Trophoblast cell (in vitro differentiated cells and primary cell): ENCODE results near the gene NALCN.

Experiments
- DNase-seq, 2 donors: peaks; one replicate each; pipeline ENCODE4 v3.0.0-alpha.2; 2016
- H2AFZ ChIP-seq: 2 replicates; pipeline ENCODE4 v1.6.1; 2013; ENCODE audit warnings: low read length, moderate library complexity, mild to moderate bottlenecking; ENCODE audit not compliant: insufficient read depth, poor library complexity
- H2AK5ac ChIP-seq: 2 replicates; pipeline ENCODE4 v1.6.1; 2013; ENCODE audit warnings: mild to moderate bottlenecking, low read length
- H2BK120ac ChIP-seq: 2 replicates; pipeline ENCODE4 v1.6.1; 2013; ENCODE audit warnings: low read length, mild to moderate bottlenecking, moderate library complexity; ENCODE audit not compliant: insufficient read depth, poor library complexity
- H2BK12ac ChIP-seq: 2 replicates; pipeline ENCODE4 v1.6.1; 2013; ENCODE audit warnings: mild to moderate bottlenecking, low read length, moderate library complexity
- H2BK5ac ChIP-seq: 2 replicates; pipeline ENCODE4 v1.6.1; 2013; ENCODE audit warnings: low read length, low read depth, moderate library complexity, mild to moderate bottlenecking; ENCODE audit not compliant: poor library complexity
- H3K14ac ChIP-seq: 2 replicates; pipeline ENCODE4 v1.6.1; 2013; ENCODE audit warnings: mild to moderate bottlenecking, low read length
- H3K18ac ChIP-seq: 2 replicates; pipeline ENCODE4 v1.6.1; 2013; ENCODE audit warnings: mild to moderate bottlenecking, low read length
- H3K23ac ChIP-seq: 2 replicates; pipeline ENCODE4 v1.6.1; 2013; ENCODE audit warnings: low read length
- H3K27ac ChIP-seq: 2 replicates; pipeline ENCODE4 v1.5.1; 2013; ENCODE audit warnings: low read depth, mild to moderate bottlenecking, inconsistent platforms, low read length, moderate library complexity
- H3K27me3 ChIP-seq: 2 replicates; pipeline ENCODE4 v1.6.1; 2013; ENCODE audit warnings: inconsistent platforms, mild to moderate bottlenecking, low read length, moderate library complexity; ENCODE audit not compliant: insufficient read depth
- H3K36me3 ChIP-seq, 2 experiments: 1 replicate in 1 of 2; 2 replicates in 1 of 2; pipeline ENCODE4 v1.6.1; 2013; ENCODE audit warnings: low read length in 2 of 2, mild to moderate bottlenecking in 2 of 2, moderate library complexity in 1 of 2; ENCODE audit not compliant: insufficient read depth in 2 of 2, control insufficient read depth in 1 of 2
- H3K4ac ChIP-seq: 2 replicates; pipeline ENCODE4 v1.6.1; 2013; ENCODE audit warnings: low read depth, mild to moderate bottlenecking, low read length, moderate library complexity
- H3K4me1 ChIP-seq, 2 experiments: 1 replicate in 1 of 2; 2 replicates in 1 of 2; pipeline ENCODE4 v1.6.1; 2013; ENCODE audit warnings: low read length in 2 of 2, mild to moderate bottlenecking in 2 of 2, moderate library complexity in 1 of 2; ENCODE audit not compliant: insufficient read depth in 2 of 2, control insufficient read depth in 1 of 2
- H3K4me2 ChIP-seq: 2 replicates; pipeline ENCODE4 v1.6.1; 2013; ENCODE audit warnings: inconsistent platforms, mild to moderate bottlenecking, low read length, moderate library complexity
- H3K4me3 ChIP-seq: 2 replicates; pipeline ENCODE4 v1.5.1; 2013; ENCODE audit warnings: mild to moderate bottlenecking, low read depth, low read length, inconsistent platforms
- H3K79me1 ChIP-seq: one replicate; pipeline ENCODE4 v1.6.1; 2013; ENCODE audit warnings: low read length
- H3K79me2 ChIP-seq: 2 replicates; pipeline ENCODE4 v1.6.1; 2013; ENCODE audit warnings: low read length, mild to moderate bottlenecking; ENCODE audit not compliant: control insufficient read depth, insufficient read depth, poor library complexity
- H3K9ac ChIP-seq: 2 replicates; pipeline ENCODE4 v1.6.1; 2013; ENCODE audit warnings: mild to moderate bottlenecking, low read length
- H3K9me3 ChIP-seq: 2 replicates; pipeline ENCODE4 v1.6.1; 2013; ENCODE audit warnings: low read depth, mild to moderate bottlenecking, control low read depth, inconsistent platforms, low read length; ENCODE audit not compliant: insufficient read depth
- H4K12ac ChIP-seq: 2 replicates; pipeline ENCODE4 v1.6.1; 2013; ENCODE audit warnings: low read depth, mild to moderate bottlenecking, low read length, moderate library complexity
- H4K8ac ChIP-seq: 2 replicates; pipeline ENCODE4 v1.6.1; 2013; ENCODE audit warnings: low read depth, mild to moderate bottlenecking, low read length, moderate library complexity
- H4K91ac ChIP-seq: one replicate; pipeline ENCODE4 v1.6.1; 2013; ENCODE audit warnings: low read depth, mild to moderate bottlenecking, low read length, moderate library complexity
- WGBS: extraction: QIAGEN DNeasy Blood & Tissue Kit; methylation state at CpG from one replicate; pipeline ENCODE4 v1.1.7; 2013; ENCODE audit warnings: missing lambda C conversion rate; ENCODE audit not compliant: insufficient read length, insufficient coverage; ENCODE audit errors: extremely low coverage; 5-methylcytosine and 5-hydroxymethylcytosine counted together

NALCN gene

GRCh38 chr13:101424381-101425155 lies 8.3 kb upstream of the NALCN start:
- Histone ChIP-seq H3K9me3 (no peaks in the 10 kb centered on the region), H2AK5ac (no peak overlapping the region), H3K4me3 (no peak overlapping the region), H2BK120ac (no peak overlapping the region), H3K4me1 (peaks cover 0 to 2% of the 10 kb centered on the region in 2 experiments), H3K9ac (no peak overlapping the region), H3K4ac (no peak overlapping the region), H2AFZ (no peak overlapping the region), H4K91ac (no peak overlapping the region), H3K79me2 (no peaks in the 10 kb centered on the region), H3K4me2 (no peak overlapping the region), H3K36me3 (no peaks in the 10 kb centered on the region), H2BK12ac (peak overlapping the region; percentile 71), H3K79me1 (no peaks in the 10 kb centered on the region), H4K8ac (no peak overlapping the region), H3K23ac (no peak overlapping the region), H3K18ac (no peak overlapping the region), H3K27me3 (no peaks in the 10 kb centered on the region), H2BK5ac (no peak overlapping the region), H3K14ac (no peak overlapping the region), H3K27ac (no peak overlapping the region), H4K12ac (no peak overlapping the region)
- DNase-seq: no peak
- WGBS: no CpG with 5 or more reads among the region's 6 CpGs

- no CpG with 5 or more reads among the region's 2 CpGs for WGBS
- Histone ChIP-seq H4K91ac (no peak overlapping the region), H3K79me2 (no peaks in the 10 kb centered on the region), H3K4ac (no peak overlapping the region), H2AFZ (no peak overlapping the region), H3K4me3 (no peak overlapping the region), H4K12ac (no peak overlapping the region), H3K18ac (no peak overlapping the region), H3K14ac (no peak overlapping the region), H3K4me2 (no peak overlapping the region), H3K79me1 (no peaks in the 10 kb centered on the region), H4K8ac (no peak overlapping the region), H3K27ac (no peak overlapping the region), H3K4me1 (peaks cover 0 to 2% of the 10 kb centered on the region in 2 experiments), H2BK5ac (no peak overlapping the region), H3K9me3 (no peaks in the 10 kb centered on the region), H3K27me3 (no peaks in the 10 kb centered on the region), H2BK12ac (no peak overlapping the region), H3K23ac (peak overlapping the region; percentile 22), H3K36me3 (no peaks in the 10 kb centered on the region), H2BK120ac (no peak overlapping the region), H2AK5ac (no peak overlapping the region), H3K9ac (no peak overlapping the region)
- DNase-seq: no peak
Measured at GRCh38 chr13:101423872-101424271, 7.6 kb upstream of the NALCN start.

GRCh38 chr13:101417501-101417900 lies 1.2 kb upstream of the NALCN start:
- no peak overlapping the region for H3K27ac ChIP-seq
- no peak overlapping the region for H2BK5ac ChIP-seq
- no peak overlapping the region for H3K14ac ChIP-seq
- peak in 1 of 2 donors; percentile 70 for DNase-seq
- H3K79me2 ChIP-seq: no peaks in the 10 kb centered on the region
- no peak overlapping the region for H4K91ac ChIP-seq
- H3K9ac ChIP-seq: no peak overlapping the region
- H3K9me3 ChIP-seq: no peaks in the 10 kb centered on the region
- H3K4me3 ChIP-seq: no peak overlapping the region
- no peak overlapping the region for H2BK120ac ChIP-seq
- no peak overlapping the region for H3K4me2 ChIP-seq
- H3K4ac ChIP-seq: no peak overlapping the region
- H2AFZ ChIP-seq: no peak overlapping the region
- H3K79me1 ChIP-seq: peaks cover 2% of the 10 kb centered on the region
- no CpG with 5 or more reads among the region's 5 CpGs for WGBS
- H3K18ac ChIP-seq: no peak overlapping the region
- H4K8ac ChIP-seq: no peak overlapping the region
- H4K12ac ChIP-seq: no peak overlapping the region
- peaks cover 2 to 8% of the 10 kb centered on the region in 2 experiments for H3K4me1 ChIP-seq
- H2AK5ac ChIP-seq: no peak overlapping the region
- no peak overlapping the region for H3K23ac ChIP-seq
- H3K36me3 ChIP-seq: no peaks in the 10 kb centered on the region
- H2BK12ac ChIP-seq: no peak overlapping the region
- H3K27me3 ChIP-seq: peaks cover 5% of the 10 kb centered on the region

GRCh38 chr13:101417043-101417406 lies 717 bp upstream of the NALCN start:
- no peak overlapping the region for H2BK5ac ChIP-seq
- H3K4ac ChIP-seq: no peak overlapping the region
- H3K79me2 ChIP-seq: no peaks in the 10 kb centered on the region
- H4K91ac ChIP-seq: no peak overlapping the region
- H3K4me3 ChIP-seq: no peak overlapping the region
- no peak overlapping the region for H4K12ac ChIP-seq
- peaks cover 2 to 8% of the 10 kb centered on the region in 2 experiments for H3K4me1 ChIP-seq
- no CpG with 5 or more reads among the region's 3 CpGs for WGBS
- no peak overlapping the region for H3K14ac ChIP-seq
- H3K9me3 ChIP-seq: no peaks in the 10 kb centered on the region
- peaks cover 5% of the 10 kb centered on the region for H3K27me3 ChIP-seq
- no peak overlapping the region for H3K18ac ChIP-seq
- no peak overlapping the region for H3K9ac ChIP-seq
- H3K23ac ChIP-seq: peak overlapping the region; percentile 37
- no peak overlapping the region for H2BK12ac ChIP-seq
- H2AFZ ChIP-seq: no peak overlapping the region
- peak overlapping the region; percentile 69 for H3K4me2 ChIP-seq
- no peaks in the 10 kb centered on the region for H3K36me3 ChIP-seq
- peak in 1 of 2 donors; percentile 20 for DNase-seq
- no peak overlapping the region for H2AK5ac ChIP-seq
- H3K79me1 ChIP-seq: peaks cover 2% of the 10 kb centered on the region
- no peak overlapping the region for H2BK120ac ChIP-seq
- no peak overlapping the region for H4K8ac ChIP-seq
- no peak overlapping the region for H3K27ac ChIP-seq
